Sigmoid colon (tissue), 4 donors: Measurements from ENCODE around the gene NAA35.

Experiments
- CTCF ChIP-seq, 4 experiments: fragments of 450-650 bp in 3 of 4; fragments of 200-600 bp in 1 of 4; IDR thresholded peaks; one replicate each; pipeline ENCODE4 v1.5.1; 2016 to 2019; ENCODE audit warnings: antibody characterized with exemption in 4 of 4, mild to moderate bottlenecking in 3 of 4, moderate library complexity in 2 of 4
- EP300 ChIP-seq, 4 donors: sonication (generic); formaldehyde crosslinking; IDR thresholded peaks; one replicate each; pipeline ENCODE4 v1.6.1; 2017; ENCODE audit warnings: antibody characterized with exemption in 4 of 4
- POLR2A ChIP-seq, 2 donors: fragments of 450-650 bp; IDR thresholded peaks; one replicate each; pipeline ENCODE4 v1.6.1; 2016; ENCODE audit warnings: antibody characterized with exemption in 2 of 2, mild to moderate bottlenecking in 2 of 2, moderate library complexity in 2 of 2
- POLR2AphosphoS5 ChIP-seq, 4 donors: sonication (generic); formaldehyde crosslinking; IDR thresholded peaks; one replicate each; pipeline ENCODE4 v1.6.1; 2017; ENCODE audit warnings: antibody characterized with exemption in 4 of 4

GRCh38 chr9:86040861-86041155 is 99.9 kb downstream of the NAA35 start:
- TF ChIP-seq CTCF (IDR thresholded peaks at IDR 0.05) (no peak), POLR2A (IDR thresholded peaks at IDR 0.05) (no peak), POLR2AphosphoS5 (IDR thresholded peaks at IDR 0.05) (no peak), EP300 (IDR thresholded peaks at IDR 0.05) (no peak)
